Globus pallidus (tissue), 1 donor: ENCODE results near the gene OR1J1.
A peak's percentile ranks its signal among the peaks of the same experiment; 100 is the strongest.

ENCODE experiments used
- DNase-seq: peaks from one replicate; pipeline ENCODE4 v3.0.0-alpha.2; 2015; ENCODE audit warnings: low spot score

The OR1J1 gene, protein sequence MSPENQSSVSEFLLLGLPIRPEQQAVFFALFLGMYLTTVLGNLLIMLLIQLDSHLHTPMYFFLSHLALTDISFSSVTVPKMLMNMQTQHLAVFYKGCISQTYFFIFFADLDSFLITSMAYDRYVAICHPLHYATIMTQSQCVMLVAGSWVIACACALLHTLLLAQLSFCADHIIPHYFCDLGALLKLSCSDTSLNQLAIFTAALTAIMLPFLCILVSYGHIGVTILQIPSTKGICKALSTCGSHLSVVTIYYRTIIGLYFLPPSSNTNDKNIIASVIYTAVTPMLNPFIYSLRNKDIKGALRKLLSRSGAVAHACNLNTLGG

DNA sequence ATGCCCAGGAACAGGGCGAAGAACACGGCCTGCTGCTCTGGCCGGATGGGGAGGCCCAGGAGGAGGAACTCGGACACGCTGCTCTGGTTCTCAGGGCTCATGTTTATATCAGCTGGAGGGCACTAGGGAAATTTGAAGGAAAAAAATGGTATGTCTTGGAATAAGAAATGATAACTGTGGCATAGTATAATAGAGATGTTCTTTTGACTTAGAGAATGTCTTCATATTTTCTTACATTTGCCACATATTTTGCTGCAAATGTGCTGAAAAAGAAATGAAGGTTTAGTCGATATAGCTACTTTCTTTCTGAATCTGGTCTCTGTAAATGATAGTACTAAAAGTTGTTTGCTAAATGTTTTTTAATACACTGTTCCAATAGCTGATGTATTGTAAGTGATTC, at the start of gene OR1J1:
OR1J1 (minus strand) TSS at position 101 of the 400 bp plus-strand sequence; CDS start at position 101, 0 bp downstream.
- no peak for DNase-seq

DNA sequence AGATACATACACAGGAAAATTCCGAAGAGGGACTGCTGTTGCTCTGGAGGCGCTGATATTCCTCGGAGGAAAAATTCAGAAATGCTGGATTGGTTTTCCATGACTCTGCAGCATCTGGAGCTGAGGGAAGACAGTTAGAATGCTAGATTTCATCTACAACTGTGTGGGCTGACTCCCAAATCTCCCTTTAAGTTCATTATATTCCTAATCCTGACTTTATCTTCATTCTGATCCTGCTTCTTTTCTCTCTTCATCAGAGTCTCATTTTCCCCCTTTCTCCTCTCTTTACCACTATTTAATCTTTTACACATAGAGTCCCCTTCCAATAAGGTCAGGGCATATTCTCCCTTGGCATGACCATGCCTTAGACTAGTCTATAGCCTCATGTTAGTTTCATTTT, 49.5 kb upstream of the OR1J1 start, which contains the start of gene OR1N1:
OR1N1 (minus strand) TSS at position 101 of the 400 bp plus-strand sequence; CDS start at position 101, 0 bp downstream.
- no peak for DNase-seq

DNA sequence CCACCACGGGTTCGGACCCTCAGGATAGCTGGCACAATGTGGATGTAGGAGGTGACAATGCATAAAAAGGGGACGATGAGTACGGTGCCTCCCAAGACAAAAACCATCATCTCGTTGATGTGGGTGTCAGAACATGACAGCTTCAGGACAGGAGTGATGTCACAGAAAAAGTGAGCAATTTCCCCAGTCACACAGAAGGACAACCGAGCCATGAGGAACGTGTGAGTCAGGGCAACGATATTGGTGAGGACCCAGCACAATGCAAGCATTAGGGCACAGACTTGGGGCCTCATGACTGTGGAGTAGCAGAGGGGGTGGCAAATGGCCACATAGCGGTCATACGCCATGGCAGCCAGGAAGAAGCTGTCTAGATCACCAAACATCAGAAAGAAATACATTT, 48.9 kb upstream of the OR1J1 start:
- DNase-seq = no peak

DNA sequence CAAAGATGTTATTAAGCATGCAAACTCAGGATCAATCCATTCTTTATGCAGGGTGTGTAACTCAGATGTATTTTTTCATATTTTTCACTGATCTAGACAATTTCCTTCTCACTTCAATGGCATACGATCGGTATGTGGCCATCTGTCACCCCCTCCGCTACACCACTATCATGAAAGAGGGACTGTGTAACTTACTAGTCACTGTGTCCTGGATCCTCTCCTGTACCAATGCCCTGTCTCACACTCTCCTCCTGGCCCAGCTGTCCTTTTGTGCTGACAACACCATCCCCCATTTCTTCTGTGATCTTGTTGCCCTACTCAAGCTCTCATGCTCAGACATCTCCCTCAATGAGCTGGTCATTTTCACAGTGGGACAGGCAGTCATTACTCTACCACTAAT, 41.6 kb upstream of the OR1J1 start:
- no peak for DNase-seq

DNA sequence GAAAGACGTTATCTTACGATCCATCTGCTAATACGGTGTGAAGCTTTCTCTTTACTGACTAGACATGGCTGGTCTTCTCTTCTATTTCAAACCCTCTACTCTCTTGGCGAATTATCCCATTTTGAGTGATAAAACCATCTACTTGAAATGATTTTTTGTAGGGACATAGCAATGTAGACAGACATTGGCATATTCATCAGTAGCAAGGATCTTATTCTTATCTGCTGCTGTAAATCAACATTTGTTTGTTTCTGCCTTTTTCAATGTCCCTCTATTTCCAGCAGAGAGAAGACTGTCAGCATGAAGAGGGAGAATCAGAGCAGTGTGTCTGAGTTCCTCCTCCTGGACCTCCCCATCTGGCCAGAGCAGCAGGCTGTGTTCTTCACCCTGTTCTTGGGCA, 41.1 kb upstream of the OR1J1 start, which contains the start of gene OR1J4:
OR1J4 (plus strand) TSS at position 301 of the 400 bp plus-strand sequence; CDS start at position 301, 0 bp downstream.
- no peak for DNase-seq

DNA sequence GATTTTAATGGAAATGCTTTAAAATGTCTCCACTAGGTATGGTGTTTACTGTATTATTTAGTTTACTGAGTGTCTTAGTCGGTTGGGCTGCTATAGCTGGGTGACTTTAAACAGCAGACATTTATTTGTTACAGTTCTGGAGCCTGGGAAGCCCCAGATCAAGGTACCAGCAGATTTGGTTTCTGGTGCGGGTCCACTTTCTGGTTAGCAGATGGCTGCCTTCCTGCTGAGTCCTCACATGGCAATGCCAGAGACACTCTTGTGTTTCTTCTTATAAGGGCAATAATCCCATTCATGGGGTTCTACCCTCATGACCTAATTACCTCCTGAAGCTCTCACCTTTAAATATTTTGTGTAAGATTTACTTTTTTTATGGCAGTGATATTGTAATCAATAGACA, 40.5 kb upstream of the OR1J1 start:
- DNase-seq = no peak

DNA sequence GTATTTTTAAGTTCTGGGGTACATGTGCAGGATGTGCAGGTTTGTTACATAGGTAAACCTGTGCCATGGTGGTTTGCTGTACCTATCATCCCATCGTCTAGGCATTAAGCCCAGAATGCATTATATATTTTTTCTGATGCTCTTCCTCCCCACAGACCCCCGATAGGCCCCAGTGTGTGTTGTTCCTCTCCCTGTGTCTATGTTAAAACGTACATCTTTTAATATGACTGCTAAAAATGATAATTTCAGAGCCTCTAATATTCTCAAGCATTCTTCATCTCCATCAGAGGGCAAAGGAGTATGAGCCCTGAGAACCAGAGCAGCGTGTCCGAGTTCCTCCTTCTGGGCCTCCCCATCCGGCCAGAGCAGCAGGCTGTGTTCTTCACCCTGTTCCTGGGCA, 32.8 kb upstream of the OR1J1 start, which contains the start of gene OR1J2:
OR1J2 (plus strand) TSS at position 301 of the 400 bp plus-strand sequence; CDS start at position 301, 0 bp downstream.
- no peak for DNase-seq

DNA sequence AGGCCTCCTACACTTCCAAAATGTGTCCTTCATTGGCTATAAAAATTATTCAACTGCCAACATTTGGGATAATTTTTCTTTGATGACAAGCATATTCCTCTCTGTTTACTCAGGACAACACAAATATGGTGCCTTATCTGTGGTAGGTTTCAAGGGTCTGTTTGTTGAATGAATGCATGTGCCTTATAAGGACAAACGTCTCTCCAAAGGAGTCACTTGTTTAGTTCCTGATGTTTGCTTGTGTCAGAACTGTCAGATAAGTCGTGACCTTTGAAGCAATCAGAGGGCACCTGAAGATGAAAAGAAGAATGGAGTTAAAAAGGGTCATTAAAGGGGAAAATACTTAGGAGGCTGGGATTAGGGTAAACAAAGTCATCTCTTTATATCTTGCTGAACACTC, 29.2 kb upstream of the OR1J1 start:
- no peak for DNase-seq

DNA sequence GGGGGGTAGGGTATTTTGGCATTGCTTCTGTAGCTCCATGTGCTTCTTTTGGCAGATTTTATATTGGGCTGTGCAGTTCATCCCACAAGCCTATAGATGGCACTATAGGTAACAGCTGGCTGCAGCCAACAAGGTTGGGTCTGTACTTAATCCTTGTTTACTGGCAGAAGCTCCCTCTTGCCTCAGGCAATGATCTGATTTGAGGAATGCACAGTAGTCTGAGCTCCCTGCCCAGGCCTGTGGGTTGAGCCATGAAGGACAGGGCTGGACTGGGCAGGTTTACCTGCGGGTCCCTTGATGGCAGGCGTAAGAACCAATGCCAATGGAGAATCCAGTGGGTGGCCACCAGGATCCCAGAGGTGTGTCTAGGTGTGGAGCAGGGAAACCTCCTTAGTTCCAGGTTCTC, 21.2 kb upstream of the OR1J1 start:
- DNase-seq = peak; percentile 16

DNA sequence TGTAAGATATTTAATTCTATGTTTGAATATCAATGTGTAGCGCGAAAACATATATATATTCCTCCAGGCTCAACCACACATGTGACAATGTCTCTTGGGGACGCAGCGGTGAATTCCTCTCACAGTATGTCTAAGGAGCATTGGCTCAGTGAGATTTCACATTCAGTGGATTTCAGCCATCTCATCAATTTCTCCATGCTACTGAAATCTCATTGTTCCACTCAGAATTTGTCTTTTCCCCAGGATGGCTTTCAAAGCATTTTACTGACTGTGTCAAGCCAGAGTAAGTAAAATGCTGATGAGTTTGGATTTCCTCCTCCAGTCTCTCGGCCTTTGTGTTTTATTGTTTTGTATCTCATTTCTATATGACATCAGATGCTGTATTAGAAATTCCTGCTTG, 1.3 kb upstream of the OR1J1 start:
- DNase-seq = no peak

DNA sequence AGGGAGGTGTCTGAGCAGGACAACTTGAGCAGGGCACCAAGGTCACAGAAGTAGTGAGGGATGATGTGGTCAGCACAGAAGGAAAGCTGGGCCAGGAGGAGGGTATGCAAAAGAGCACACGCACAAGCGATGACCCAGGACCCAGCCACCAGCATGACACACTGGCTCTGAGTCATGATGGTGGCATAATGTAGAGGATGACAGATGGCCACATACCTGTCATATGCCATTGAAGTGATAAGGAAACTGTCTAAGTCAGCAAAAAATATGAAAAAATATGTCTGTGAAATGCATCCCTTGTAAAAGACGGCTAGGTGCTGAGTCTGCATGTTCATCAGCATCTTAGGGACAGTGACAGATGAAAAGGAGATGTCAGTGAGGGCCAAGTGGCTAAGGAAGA, 380 bp downstream of the OR1J1 start:
- DNase-seq = no peak

DNA sequence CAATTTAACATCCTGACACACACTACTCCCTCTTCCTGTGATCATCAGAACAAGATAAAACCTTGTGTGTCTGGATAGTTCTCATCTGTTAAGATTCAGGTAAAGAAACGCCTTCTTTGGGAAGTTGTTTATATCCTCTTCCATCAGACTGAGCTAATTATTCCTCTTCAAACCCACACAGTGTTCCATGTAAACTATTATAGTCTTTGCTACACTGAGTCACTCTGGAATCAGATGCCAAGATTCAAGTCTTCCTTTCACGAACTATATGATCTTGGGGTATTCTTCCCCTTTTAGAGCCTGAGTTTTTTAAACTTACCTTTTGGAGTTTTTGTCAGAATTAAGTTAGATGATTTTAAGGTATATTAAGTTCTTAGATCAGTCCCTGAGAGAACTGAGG, 2.0 kb downstream of the OR1J1 start:
- no peak for DNase-seq

DNA sequence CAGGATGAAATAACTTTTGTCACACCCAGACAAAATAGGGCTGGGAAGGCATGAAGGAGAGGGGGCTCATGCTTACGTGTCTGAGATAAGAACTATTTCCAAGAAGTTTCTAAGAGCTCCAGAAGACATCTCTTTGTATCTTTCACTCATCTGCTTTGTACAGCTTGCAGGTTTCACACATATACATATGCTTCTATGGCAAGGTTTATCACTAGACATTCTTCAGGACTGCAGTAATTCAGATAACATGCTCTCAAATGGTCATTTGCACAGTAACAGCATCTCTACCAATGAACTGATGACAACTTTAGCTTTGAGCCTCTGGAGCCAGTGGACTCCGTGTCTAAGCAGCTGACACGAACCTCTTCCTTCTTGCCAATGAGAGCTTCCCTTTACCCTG, 3.2 kb downstream of the OR1J1 start:
- no peak for DNase-seq

DNA sequence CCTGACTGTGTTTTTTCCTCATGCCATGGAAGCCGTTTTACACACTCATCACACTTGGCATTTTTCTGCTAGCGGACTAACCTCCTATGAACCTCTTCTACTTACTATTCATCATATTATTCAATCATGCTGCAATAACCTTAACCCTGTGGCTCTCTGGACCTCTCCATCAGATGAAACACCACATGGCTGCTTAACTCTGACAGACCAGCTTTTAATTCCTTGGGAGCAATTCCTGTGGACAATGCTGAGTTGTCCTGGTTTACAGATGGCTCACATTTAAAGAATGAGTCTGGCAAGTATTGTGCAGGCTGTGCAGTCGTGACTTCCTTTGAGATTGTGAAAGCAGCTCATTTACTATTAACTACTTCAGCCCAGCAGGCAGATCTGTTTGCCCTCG, 9.0 kb downstream of the OR1J1 start:
- no peak for DNase-seq

DNA sequence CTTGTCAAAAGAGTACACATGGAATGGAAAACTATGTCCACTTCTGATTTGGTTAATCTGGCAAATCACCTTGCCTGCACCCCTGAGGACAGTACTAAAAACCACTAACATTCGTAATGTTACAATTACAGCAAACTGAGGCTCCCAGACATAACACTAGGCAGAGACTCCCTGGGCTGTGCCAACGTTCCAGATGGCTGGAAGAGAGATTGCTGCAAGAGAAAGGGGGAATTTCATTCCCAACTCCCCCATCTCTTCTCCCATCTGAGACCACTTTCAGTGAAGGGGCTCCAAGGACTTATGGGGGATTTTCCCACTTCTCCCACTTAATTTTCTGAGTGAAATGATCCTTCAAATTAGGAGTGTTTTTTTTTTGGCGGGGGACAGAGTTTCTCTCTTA, 11.3 kb downstream of the OR1J1 start:
- DNase-seq = no peak

DNA sequence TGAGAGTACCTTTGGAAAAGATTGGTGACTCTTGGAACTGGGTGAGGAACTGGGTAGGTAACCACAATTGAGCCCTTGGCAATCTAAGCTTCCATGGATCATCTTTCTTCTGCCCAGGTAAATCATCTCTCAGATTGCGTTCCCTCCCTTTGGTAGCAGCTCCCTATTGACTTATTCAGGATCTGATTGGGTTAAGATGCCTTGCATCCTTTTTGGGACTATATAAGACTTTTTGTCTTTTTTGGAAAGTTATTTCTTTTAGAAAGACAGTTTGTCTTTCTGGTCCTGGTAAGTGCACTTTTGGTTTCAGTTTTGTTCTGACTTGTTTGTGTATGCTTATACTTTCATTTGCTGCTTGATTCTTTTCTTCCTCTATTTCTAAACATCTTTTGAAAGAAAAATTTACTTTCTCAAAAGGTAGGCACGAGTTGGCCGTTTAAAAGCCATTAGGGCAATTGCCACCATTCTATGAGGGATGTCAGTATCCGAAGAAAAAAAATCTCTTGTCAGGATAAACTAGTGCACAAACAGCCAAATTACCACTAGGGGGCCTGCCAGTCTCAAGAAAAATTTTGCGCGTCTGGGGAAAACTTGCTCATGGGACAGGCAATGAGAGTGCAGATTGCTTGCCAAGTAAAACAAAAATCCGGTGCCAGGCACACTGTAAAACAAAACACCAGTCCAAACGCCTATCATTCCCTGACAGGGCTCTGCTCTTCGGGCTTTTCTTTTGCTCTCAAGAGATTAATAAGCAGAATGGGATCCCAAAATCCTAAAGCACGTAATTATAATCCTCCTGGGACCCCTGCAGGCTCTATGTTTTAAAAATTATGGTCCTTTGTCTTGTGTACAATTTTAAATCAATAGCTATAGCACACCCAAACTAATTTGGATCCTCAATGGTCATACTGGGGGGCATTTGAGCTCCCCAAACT, 12.8 kb downstream of the OR1J1 start:
- DNase-seq = peak; percentile 83

DNA sequence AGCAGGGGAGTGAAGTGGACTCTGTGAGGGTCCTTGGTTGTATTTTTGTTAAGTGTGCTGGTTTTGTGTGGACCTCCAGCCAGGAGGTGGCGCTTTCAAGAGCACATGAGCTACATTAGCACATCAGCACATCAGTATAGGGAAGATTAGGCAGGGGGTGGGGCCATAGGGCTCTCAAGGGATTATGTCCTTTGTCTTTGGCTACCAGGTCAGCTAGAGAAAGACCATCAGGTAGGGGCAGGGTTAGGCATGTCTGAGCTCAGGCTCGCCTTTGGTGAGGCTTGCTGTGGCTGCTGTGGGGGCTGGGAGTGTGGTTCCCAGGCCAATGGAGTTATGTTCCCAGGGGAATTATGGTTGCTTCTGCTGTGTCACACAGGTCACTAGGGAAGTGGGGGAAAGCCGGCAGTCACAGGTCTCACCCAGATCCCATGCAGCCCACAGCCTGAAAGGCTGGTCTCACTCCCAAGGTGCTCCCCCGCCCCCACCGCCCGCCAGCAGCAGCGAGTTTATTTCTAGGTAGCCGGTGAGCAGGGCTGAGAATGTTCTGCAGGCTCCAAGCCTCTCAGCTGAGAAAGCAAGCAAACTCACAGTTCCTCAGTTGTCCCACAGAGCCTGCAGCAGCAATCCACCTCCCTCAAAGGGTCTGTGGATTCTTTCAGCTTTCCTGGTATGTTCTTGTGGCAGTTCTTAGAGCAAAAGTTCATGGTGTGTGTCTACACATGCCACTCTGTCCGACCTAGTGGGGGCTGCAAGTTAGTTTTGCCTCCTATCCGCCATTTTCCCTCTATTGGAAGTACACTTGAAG, 13.7 kb downstream of the OR1J1 start:
- no peak for DNase-seq

DNA sequence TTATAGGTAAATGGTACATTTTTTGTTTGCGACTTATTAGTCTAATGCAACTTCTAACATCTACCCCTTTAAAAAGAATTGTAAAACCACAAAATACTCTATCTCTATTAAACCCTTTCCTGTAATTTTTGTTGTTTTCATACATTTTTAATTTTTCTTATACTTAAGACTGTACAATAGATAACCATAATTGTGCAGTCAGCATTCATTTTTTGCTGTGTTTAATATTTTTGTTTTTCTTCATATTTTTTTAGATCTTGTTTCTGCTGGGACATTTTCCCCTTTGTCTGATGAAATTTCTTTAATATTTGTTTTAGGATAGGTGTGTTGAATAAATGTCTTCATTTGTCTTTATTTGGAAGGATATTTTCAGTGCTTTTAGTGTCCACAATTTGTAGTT, 19.9 kb downstream of the OR1J1 start:
- DNase-seq = no peak

DNA sequence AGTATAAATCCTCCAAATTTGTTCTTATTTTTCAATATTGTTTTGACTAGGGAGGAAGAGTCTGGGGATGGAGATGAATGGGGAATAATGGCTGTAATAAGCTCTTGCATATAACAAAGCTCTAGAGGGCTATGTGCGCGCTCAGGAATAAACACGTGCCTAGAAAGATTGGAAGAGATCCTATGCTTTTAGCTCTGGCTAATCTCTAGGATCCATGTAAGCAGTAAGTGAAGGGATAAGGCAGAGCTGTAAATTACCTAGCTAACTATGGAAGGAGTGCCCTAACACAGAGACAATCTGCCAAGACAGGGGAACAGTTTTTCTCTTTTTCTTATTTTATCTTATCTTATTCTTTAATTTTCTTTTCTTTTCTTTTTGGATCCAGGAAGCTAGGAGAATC, 21.6 kb downstream of the OR1J1 start:
- DNase-seq = no peak

DNA sequence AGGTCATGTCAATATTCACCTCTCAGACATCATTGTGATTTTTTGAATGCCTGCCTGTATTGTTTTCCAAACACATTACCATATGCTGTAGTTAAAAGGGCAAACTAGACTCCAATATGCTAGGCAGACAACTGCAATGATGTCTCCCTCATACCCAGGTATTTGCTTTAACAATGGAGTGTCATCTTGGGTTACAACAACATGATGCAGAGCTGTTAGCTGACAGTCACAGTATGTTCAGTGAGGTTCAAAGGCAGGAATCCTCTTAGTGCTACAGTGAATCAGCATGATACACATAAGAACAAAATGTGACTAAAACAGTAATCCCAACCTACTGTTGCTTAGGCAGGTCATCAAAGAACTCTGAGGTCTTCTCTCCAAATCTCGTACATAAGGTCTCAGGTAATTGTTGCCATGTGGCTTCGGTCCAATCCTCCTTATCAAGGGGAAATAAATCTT, 24.0 kb downstream of the OR1J1 start:
- DNase-seq = no peak

DNA sequence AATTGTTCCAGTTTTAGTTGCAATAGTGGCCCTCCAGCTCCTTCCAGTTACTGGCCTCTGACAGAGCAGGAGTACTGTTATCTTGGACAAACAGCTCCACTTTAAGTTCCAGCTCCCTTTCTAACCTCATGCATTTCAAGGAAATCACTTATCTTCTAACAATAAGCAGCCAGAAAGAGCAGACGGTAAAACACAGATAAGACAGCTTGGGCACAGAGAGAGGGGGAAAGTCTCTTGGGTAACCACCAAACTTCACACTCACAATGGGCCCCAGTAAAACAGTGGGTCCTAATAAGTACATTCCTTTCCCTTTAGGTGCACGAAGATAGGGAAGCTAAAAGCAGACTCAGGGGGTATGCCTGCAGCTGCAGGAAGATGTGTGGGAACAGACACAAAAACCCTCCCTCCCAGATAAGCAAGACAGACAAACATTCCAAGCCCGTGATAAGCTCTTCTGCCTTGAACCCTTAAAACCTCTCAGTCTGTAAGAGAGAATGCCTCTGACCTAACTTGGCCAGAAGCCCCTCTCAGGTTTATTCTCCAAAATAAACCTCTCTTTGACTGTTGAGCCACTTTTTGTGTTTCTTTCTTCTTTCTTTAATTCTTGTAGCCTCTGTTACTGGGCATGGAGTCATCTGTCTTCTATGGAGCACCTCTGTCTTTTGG, 30.8 kb downstream of the OR1J1 start:
- DNase-seq = no peak
